GM19452 (cell line): Measurements from ENCODE around the gene ADAMTSL1.

Experiments used
- ATAC-seq: cut with Tn5 transposase; IDR thresholded peaks from one replicate; pipeline ENCODE4 v1.9.1; 2021; ENCODE audit not compliant: unreplicated experiment

Gene ADAMTSL1

DNA sequence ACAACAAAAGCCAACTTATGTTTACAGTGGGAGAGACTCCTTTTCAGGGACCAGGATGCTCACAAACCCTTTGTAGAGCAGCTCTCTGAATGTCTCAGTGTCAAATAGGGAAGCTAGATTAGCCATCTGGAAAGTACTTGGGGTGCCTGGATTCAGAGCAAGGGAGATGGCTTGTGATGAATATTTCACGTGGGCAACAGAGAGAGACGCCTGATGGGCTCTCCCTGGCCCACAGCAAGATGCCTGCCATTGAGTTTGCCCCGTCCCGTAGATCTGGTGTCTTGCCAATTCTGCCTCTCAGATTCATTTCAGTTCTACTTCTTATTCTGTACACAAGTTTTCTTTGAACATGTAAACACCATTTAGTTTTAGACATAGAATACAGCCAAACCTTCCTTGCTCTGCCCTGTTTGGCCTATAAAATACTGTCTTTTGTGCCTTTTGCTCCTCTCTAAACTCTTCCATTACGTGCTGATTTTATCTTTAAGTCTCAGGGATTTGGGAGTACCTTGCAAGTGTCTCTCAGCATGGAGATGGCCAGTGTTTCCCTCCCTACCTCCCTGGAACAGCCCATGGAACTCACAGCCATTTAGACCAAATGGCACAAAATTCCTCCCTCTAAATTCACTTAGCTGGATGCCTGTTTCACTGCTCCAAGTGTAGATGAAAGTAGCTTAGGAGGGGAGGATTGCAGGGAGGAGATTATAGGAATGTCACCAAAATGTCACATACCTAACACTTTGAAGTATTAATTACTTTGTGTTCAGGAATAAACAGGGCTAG is 324.7 kb downstream of the ADAMTSL1 start:
- no peak for ATAC-seq

- no peak for ATAC-seq
Observed at GRCh38 chr9:18799428-18799827, 325.5 kb downstream of the ADAMTSL1 start.

DNA sequence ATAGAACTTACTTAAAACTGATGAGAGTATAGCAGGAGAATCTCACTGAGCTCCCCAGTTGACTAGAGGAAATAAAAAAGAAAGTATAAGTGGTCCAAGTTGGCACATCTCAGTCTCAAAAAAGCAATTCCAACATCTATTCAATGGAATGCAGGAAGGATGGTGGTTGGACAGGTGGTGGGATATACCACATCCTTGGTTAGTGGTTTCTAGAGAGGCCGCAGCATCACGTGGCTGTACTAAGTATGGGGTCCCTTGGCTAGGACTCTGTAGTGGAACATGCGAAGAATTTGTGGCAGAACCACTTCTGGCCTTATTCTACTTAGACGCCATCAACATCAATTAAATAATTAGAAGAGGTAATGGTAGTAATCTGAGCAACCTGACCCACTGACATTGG is 326.6 kb downstream of the ADAMTSL1 start:
- ATAC-seq: no peak

DNA sequence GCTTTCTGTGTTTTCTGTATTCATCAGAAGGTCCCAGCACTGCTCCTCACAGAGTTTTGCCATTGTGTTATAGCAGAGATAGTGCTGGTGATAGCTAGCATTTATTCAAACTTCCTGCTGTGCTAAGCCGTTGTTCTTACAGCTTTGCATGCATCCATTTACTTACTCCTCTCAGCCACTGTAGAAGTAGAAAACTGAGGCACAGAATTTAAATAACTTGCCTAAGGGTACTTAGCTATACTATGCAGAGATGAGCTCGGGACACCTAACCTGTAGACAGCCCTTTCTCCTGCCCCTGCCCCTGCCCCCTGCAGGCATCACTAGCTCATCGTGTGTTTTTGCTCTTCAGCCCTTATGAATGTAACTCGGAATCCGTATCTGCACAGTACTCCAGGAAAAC is 331.4 kb downstream of the ADAMTSL1 start:
- ATAC-seq: no peak

DNA sequence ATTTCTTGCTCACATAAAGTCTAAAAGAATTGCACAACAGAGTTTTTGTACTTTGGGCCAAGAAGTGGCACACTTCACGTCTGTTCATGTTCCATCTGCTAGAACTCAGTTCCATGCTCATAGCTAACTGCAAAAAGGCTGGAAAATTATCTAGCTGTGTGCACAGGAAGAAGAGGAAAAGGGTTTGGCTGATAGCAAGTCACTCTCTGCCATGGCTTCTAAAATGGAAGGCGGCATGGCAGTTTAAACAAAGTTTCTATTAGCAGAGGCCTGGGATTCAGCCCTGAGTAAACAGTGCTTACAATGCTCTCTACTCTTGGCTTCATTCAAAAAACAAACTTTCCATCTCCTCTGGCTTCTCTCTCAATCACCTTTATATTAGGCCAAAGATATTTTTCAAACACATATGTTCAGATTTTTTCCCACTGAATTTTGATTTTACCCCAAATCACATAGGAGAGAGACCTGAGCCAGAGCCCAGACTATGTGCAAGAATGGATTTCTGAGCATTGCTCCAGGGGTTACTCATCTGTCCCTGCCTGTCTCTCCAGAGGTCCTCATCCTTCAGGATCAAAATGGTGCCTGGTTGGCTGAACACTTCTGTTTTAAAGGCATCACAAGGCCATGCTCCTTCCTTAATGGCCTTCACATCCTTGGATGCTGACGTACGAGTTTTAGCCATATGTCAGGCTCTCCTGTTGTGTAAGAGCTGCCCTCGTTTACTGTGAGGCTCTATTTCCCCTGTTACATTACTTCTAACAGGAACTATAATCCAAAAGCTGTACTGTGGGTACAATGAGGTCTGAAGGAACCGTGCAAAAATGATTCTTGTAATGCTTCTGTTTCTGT is 332.5 kb downstream of the ADAMTSL1 start:
- ATAC-seq: no peak

- ATAC-seq: no peak
Observed at GRCh38 chr9:18810581-18810980, 336.6 kb downstream of the ADAMTSL1 start.

DNA sequence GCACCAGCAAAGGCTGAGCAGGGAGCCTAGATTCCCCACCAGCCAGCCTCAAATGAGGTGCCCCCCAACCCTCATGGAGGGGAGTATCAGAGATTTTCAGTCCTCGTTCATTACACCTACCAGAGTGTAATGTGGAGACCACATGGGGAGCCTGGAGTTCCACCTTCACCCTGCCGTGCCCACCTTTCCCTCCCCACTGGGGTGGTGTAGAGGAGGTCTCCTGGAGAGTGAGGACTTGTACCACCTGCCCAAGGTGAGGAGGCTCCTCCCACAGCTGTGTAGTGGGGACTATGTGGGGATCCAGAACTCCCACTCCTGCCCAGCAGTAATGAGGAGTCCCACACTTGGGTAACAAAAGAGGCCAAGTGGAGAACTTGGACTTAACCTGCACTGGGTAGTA is 337.2 kb downstream of the ADAMTSL1 start:
- no peak for ATAC-seq

- ATAC-seq: no peak
Observed at GRCh38 chr9:18819418-18819817, 345.5 kb downstream of the ADAMTSL1 start.

DNA sequence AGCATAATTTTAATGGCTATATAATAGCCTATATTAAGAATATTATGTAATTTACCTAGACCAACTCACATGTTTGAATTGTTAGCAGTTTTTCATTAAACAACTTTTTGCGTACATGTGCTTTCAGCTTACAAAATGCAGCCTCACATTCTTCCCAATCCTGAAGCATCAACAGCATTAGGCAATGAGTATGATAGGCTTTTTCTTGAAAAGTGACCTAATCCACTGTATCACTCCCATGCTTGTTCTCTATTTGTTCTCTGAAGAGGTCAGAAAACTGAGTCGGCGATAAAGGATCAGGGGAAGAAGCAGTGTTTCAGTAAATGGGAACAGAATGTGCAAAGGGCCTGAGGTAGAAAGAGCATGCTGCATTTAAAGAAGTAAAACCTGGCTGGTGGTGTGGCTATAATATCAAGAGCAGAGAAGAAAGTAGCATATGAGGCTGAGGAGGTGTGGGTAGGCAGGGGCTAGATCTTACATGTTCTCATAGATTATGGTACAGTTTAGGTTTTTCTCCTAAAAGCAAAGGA is 346.7 kb downstream of the ADAMTSL1 start:
- no peak for ATAC-seq

DNA sequence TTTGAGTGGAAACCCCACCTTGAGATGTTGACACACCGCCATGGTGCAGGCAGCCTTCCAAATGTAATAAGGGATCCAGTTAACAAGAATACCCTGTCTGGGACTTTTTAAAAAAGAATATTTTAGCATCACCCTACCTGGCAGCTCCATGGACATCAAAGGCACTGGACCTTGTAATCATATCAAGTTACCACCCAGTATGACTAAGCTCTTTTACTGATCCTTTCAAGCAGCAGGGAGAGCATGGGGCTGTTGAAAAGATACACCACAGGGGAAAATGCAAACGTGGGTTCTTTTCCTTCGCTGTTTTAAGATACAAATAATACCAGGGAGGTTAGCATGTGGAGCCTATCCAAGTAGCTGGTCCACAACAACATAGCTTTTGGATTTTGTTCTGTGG is 347.8 kb downstream of the ADAMTSL1 start:
- ATAC-seq: no peak

DNA sequence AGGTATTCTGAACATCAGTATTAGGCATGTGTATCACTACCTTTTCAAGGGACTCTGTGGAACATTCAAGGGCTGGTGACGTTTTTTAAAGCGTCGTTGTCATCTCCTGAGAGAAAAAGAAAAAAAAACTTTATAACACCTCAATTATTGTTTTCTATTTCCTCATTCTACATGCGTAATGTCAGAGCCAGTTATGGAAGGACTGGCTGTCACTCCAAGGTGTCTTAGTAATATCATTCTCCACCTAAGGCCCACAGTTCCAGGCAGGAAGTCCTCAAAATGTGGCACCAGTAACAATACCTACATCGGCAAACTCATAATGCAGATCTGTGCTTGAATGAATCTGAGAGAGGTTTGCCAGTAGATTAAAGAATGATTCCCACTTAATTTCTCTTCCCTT is 348.9 kb downstream of the ADAMTSL1 start:
- ATAC-seq: no peak

DNA sequence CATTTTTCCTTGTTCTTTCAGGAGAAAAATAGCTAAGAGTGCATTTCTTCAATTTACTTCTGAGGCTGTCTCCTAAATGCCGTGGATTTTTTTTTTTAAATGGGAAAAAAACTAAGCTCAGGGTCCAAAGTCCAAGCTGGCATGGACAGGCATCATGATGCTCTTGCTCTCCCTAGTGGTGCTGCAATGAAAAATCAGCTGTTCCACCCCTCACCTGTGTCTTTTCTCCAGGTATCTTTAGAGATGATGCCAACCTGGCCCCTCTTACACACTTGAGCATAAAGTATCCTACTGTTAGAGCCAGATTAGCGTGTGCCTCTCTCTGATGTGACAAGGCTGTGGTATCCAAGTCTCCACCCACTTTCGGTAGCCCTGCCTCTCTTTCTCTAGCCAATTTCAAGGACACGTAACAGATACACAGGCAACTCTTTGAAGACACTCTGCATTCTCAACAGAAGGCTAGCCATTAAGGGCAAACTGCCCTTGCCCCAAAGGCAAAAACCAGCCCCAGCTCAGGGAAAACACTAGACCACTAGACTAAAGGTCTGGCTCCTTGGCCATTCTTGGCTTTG is 350.2 kb downstream of the ADAMTSL1 start:
- no peak for ATAC-seq

DNA sequence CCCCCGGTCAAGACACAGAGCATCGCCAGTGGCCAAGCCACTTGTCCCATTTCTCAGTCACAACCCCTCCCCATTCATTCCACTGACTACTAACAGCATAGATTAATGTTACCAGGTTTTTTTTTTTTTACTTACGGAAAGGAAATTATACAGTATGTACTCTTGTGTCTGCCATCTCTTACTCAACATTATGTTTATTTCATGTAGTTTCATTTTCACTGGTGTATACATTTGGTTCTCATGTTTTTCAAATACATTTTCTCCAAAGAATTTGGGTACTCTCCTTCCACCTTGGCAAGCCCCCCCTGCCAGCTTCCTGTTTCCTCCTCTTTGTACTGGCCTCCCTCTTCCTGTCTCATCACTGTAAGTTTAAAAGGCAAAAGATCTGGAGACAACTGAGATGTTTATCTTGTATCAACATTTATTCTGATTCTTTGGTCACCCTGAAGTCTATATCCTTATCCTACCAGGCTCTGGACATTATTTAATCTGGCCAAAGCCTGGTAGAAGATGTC is 351.8 kb downstream of the ADAMTSL1 start:
- no peak for ATAC-seq

GRCh38 chr9:18826248-18826647 is 352.3 kb downstream of the ADAMTSL1 start:
- no peak for ATAC-seq

- no peak for ATAC-seq
Observed at GRCh38 chr9:18829066-18829465, 355.1 kb downstream of the ADAMTSL1 start.

GRCh38 chr9:18829873-18830272 is 355.9 kb downstream of the ADAMTSL1 start:
- no peak for ATAC-seq

DNA sequence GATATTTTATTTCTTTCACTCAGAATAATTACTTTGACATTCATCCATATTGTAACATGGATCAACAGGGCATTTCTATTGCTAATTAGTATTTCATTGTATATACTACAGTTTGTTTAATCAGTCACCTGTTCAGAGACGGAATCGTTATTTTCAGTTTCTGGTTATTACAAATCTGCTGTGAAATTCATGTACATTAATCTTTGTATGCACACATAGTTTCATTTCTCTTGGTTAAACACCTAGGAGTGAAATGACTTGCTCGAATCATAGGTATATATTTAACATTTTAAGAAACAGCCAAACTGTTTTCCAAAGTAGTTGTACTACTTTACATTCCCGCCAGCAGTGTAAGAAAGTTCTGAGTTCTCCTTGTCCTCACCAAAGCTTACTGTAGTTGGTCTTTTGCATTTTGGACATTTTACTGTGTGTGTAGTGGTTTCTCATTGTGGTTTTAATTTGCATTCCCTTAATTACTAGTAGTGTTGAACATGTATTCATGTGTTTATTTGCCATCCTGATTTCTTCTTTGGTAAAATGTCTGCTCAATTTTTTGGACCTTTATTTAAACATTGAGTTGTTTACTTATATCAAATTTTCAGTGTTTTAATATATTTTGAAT is 360.9 kb downstream of the ADAMTSL1 start:
- ATAC-seq: peak; percentile 78

DNA sequence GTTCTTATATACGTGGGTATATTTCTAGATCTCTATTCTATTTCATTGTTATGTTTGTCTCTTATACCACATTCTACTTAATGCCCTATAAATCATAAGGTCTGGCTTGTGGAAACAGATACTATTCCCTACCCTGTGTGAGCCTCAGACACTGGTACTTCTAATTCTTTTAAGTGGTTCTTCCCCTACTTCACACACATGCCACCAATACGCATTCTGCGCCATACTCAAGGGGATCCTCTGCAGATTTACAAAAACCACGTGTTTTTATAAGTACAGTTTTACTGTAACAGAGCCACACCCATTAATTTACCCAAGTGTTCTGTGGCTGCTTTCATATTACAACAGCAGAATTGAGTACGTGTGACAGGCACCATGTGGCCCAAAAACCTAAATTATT is 363.4 kb downstream of the ADAMTSL1 start:
- ATAC-seq: no peak

GRCh38 chr9:18847576-18848275 is 373.8 kb downstream of the ADAMTSL1 start:
- ATAC-seq: no peak

DNA sequence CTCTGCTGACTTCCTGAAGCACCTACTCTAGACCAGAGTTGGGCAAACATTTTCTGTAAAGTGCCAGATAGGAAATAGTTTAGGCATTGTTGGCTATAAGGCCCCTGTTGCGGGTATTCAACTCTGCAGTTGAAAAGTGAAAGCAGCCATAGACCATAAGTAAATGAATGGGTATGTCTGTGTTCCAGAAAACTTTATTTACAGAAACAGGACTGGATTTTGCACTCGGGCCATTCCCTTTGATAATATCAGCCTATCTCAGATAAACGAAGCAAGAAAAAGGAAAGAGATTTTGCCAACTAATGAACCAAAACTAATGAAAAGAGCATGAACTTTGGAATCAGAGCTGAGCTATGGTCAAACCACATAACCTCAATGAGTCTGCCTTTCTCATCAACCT is 374.7 kb downstream of the ADAMTSL1 start:
- no peak for ATAC-seq
